Lower lobe of right lung (tissue), 2 donors: Measurements from ENCODE around the gene POU6F2. TPM values are rescaled to one million over a fixed set of nuclear protein-coding genes. Genes with fewer than 3 reads are reported as not detected.

Experiments
- ATAC-seq, 2 donors: fragments of 200-7000 bp; cut with Tn5 transposase; one replicate each; pipeline ENCODE4 v1.9.1; 2020 to 2022; ENCODE audit warnings: mild to moderate bottlenecking in 2 of 2, moderate library complexity in 2 of 2
- DNase-seq: peaks from one replicate; pipeline ENCODE4 v3.0.0-alpha.2; 2020
- H3K27ac ChIP-seq: fragments of 200-600 bp; one replicate; pipeline ENCODE4 v1.8.0; 2022
- H3K27me3 ChIP-seq: fragments of 200-600 bp; one replicate; pipeline ENCODE4 v1.8.0; 2022; ENCODE audit warnings: low read depth
- H3K36me3 ChIP-seq: fragments of 200-600 bp; one replicate; pipeline ENCODE4 v1.8.0; 2022; ENCODE audit warnings: mild to moderate bottlenecking
- H3K4me1 ChIP-seq: fragments of 200-600 bp; one replicate; pipeline ENCODE4 v1.8.0; 2022
- H3K4me3 ChIP-seq: fragments of 200-600 bp; one replicate; pipeline ENCODE4 v1.8.0; 2022; ENCODE audit warnings: mild to moderate bottlenecking
- H3K9me3 ChIP-seq: fragments of 200-600 bp; one replicate; pipeline ENCODE4 v1.8.0; 2022
- intact Hi-C: fragments of 100-400 bp; cut with DNase I; formaldehyde crosslinking; loops from one replicate; pipeline ENCODE4 v1.11.0; 2022
- total RNA-seq: library from RNA; stranded (reverse); fragmentation: NEBNext Ultra II Directional; extraction: Animal tissue kit (Norgen Biotek cat#: 25700); gene quantifications from one replicate; pipeline ENCODE4 v1.2.1, GENCODE V29; 2021
- TF ChIP-seq, protein P1 (sequence below): fragments of 200-600 bp; IDR thresholded peaks from one replicate; pipeline ENCODE4 v1.8.0; 2022; ENCODE audit warnings: antibody characterized with exemption, mild to moderate bottlenecking
- donor health status: DM: no; HTN: yes; CAD: no; lungs with severe emphysema.

Gene POU6F2
- total RNA-seq, 1 donor from 2014 or later: not detected

DNA sequence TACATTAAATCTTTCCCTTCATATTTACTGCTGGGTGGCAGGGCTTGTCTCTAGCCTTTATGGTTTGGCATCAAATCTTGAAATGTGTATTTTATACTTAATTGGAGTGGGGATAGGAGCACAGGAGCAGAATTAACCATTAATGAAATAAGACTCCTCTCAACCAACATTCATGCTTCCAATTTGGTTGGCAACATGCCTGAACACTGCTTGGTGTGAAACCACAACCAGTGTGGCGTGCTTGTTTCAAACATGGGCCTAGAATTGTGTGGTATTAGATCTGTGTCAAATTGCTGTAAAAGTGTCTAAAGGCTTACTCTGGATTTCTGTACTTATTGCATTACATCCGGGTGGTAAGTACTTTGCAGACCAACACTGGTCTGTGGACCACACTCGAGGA, 43.7 kb upstream of the POU6F2 start:
- TF ChIP-seq, protein P1, sequence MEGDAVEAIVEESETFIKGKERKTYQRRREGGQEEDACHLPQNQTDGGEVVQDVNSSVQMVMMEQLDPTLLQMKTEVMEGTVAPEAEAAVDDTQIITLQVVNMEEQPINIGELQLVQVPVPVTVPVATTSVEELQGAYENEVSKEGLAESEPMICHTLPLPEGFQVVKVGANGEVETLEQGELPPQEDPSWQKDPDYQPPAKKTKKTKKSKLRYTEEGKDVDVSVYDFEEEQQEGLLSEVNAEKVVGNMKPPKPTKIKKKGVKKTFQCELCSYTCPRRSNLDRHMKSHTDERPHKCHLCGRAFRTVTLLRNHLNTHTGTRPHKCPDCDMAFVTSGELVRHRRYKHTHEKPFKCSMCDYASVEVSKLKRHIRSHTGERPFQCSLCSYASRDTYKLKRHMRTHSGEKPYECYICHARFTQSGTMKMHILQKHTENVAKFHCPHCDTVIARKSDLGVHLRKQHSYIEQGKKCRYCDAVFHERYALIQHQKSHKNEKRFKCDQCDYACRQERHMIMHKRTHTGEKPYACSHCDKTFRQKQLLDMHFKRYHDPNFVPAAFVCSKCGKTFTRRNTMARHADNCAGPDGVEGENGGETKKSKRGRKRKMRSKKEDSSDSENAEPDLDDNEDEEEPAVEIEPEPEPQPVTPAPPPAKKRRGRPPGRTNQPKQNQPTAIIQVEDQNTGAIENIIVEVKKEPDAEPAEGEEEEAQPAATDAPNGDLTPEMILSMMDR: no peak
- H3K4me3 ChIP-seq: no peak overlapping the region
- no peak overlapping the region for H3K27ac ChIP-seq
- no peaks in the 10 kb centered on the region for H3K9me3 ChIP-seq
- peaks cover 6% of the 10 kb centered on the region for H3K4me1 ChIP-seq
- H3K36me3 ChIP-seq: no peaks in the 10 kb centered on the region
- no peak for DNase-seq
- H3K27me3 ChIP-seq: no peaks in the 10 kb centered on the region
- ATAC-seq: no peak
- intact Hi-C loops: loop anchor here (5.0 kb wide), 1 partner anchor 533 kb away; no protein-coding TSS in a partner anchor

DNA sequence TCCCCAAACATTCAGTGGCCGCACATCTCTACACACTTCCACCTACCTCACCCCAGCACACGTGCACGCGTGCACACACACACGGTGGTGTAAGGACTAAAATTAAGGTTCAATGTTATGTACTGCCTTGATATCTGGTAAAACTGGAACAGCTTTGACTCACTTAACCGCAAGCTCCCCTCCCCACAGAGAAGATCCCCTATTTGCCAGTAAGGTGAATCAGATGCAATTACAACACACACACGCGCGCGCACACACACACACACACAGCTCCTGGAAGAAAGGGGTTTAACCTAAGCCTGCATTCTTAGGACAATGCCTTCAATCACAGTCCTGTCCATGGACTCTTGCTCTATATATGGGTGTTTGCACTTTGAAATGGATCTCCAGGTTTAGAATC, 43.2 kb upstream of the POU6F2 start:
- Histone ChIP-seq H3K27ac (no peak overlapping the region), H3K27me3 (no peaks in the 10 kb centered on the region), H3K9me3 (no peaks in the 10 kb centered on the region), H3K36me3 (no peaks in the 10 kb centered on the region), H3K4me1 (peaks cover 6% of the 10 kb centered on the region), H3K4me3 (no peak overlapping the region)
- TF ChIP-seq, protein P1: no peak
- DNase-seq (no peak), ATAC-seq (no peak)
- intact Hi-C loops: loop anchor here (5.0 kb wide), 1 partner anchor 533 kb away; no protein-coding TSS in a partner anchor

- H3K4me1 ChIP-seq: no peaks in the 10 kb centered on the region
- no peaks in the 10 kb centered on the region for H3K36me3 ChIP-seq
- DNase-seq (no peak), ATAC-seq (no peak)
- H3K4me3 ChIP-seq: no peak overlapping the region
- no peaks in the 10 kb centered on the region for H3K9me3 ChIP-seq
- TF ChIP-seq, protein P1: no peak
- intact Hi-C loops: no loop called here
- H3K27me3 ChIP-seq: no peaks in the 10 kb centered on the region
- no peak overlapping the region for H3K27ac ChIP-seq
These were observed 41.1 kb upstream of the POU6F2 start for GRCh38 chr7:38936641-38937040.

GRCh38 chr7:38938001-38938485, 39.7 kb upstream of the POU6F2 start:
- Histone ChIP-seq H3K4me3 (no peak overlapping the region), H3K9me3 (no peaks in the 10 kb centered on the region), H3K4me1 (no peaks in the 10 kb centered on the region), H3K27ac (no peak overlapping the region), H3K27me3 (no peaks in the 10 kb centered on the region), H3K36me3 (no peaks in the 10 kb centered on the region)
- TF ChIP-seq, protein P1: no peak
- intact Hi-C loops: no loop called here
- ATAC-seq: no peak
- no peak for DNase-seq

DNA sequence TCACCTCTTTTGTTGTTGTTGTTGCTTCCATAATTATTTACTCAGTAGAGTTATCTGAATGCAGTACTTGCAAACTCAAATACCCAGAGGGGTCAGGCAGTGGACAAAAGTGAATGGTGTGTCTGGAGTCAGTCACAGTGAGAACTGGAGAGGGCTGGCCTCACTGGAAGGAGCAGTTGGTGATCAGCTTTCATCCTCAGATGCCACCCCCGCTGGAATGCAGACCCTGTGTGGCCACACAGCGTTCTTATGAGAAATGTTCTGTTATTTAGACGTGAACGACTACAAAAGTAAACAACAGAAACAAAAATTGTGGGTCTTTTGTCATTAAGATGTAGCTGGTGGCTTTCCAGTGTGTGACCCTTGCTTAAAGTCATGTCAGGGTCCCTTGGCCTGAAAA, 39.1 kb upstream of the POU6F2 start:
- H3K36me3 ChIP-seq: no peaks in the 10 kb centered on the region
- no peak overlapping the region for H3K27ac ChIP-seq
- H3K4me1 ChIP-seq: no peaks in the 10 kb centered on the region
- no peak overlapping the region for H3K4me3 ChIP-seq
- TF ChIP-seq, protein P1: no peak
- intact Hi-C loops: no loop called here
- DNase-seq (no peak), ATAC-seq (no peak)
- H3K27me3 ChIP-seq: no peaks in the 10 kb centered on the region
- H3K9me3 ChIP-seq: no peaks in the 10 kb centered on the region
